Stimulated activated CD4-positive, alpha-beta T cell treated with anti-CD3 and anti-CD28 coated beads, TNF-alpha, amount 100 ng/mL, for 1 hour (primary cell): ENCODE results near the gene MTHFD2.
A peak's percentile ranks its signal among the peaks of the same experiment; 100 is the strongest.
"Not testable (repeated sequence)": the region's sequence is repeated elsewhere in the genome, so short reads cannot be mapped to it uniquely, and the experiment has no call there.

Source experiments
- DNase-seq, 3 donors: peaks; one replicate each; pipeline ENCODE4 v3.0.0-alpha.2; 2020; ENCODE audit warnings: low read depth in 3 of 3, low spot score in 1 of 3

The MTHFD2 gene

DNA sequence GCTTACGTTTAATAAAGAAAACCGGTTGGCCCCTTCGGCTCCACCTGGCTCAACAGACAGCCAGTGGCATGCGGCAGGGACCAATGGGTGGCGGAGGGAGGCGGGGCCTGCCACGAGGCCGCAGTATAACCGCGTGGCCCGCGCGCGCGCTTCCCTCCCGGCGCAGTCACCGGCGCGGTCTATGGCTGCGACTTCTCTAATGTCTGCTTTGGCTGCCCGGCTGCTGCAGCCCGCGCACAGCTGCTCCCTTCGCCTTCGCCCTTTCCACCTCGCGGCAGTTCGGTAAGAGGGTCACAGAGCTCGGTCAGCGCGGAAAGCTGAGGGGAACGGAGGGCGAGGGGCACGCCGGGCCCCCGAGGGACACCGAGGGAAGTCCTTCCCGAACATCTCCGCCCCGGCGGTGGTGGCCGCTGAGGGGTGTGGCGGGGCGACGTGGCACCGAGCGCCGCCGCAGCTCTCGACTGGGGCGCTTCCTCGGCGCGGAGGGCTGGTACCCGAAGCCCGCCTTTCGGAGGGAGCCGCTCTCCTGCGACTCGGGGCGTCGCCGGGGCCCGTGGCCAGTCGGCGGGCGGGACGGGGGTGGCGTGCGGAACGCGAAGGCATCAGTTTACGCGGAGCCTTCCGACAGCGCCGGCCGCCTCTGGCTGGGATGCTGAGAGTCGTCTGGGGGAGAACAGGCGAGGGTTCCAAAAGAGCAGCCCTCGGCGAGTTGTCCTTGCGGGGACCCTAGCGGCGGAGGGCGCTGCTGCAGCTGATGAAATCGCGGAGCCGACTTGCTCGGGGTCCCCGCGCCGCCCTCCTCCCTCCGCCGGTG lies at the start of gene MTHFD2:
MTHFD2 (plus strand) TSS at position 155 of the 814 bp plus-strand sequence; CDS start at position 182, 27 bp downstream.
- DNase-seq: peak; percentile 68 to 86 (median 77)

DNA sequence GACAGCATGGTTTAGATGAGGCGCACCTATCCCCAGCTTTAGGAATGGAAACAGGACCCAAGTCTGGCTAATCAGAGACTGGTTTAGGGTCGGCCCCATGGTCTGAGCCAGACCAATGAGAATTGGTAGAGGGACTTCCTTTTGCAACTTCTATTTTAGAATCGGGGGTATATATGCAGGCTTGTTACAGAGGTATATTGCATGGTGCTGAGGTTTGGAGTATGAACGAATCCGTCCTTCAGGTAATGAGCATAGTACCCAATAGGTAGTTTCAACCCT lies 49.2 kb upstream of the MTHFD2 start:
- DNase-seq: no peak

DNA sequence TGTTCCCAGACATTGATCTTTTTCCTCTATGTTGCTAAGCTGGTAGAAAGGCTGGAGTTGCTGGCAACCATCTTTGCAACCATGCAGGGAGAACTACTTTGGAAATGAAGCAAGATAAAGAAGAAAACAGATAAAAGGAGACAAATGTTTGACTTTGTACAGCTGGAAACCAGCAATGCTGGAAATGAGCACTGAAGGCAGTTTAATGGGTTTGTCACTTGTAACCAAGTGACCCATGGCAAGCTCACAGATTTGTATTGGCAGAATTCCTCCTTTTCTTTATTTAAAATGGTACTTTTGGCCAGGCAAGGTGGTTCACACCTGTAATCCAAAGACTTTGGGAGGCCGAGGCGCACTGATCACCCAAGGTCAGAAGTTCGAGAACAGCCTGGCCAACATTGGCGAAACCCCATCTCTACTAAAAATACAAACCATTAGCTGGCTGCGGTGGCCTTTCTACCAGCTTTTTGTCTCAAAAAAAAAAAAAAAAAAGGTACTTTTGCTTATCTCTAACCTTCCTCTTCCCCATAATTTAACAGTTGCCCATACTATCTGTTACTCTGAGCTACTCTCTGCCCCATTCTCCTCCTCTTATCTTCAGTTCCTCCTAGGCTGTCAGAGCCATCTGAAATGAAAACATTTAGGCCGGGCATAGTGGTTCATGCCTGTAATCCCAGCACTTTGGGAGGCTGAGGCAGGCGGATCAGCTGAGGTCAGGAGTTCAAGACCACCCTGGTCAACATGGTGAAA lies 48.7 kb upstream of the MTHFD2 start:
- DNase-seq: no peak

DNA sequence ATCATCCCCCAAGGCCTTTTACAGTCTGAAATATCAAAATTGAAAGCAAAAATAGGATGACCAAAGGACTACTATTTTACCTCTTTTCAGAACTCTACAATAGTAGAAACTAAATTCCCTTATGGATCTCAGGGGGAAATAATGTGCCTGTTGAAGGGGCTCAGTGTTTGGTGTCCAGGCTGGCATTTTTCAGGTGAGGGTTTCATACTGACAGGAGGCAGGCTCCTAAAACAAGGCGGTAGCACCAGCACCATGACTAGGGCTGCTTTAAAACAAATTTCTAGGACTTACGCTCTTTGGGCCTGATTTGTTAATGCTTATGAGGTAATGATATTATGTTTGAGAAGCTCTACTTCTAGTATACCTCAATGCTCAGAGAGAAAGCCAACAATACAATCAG lies 45.5 kb upstream of the MTHFD2 start:
- DNase-seq: no peak

DNA sequence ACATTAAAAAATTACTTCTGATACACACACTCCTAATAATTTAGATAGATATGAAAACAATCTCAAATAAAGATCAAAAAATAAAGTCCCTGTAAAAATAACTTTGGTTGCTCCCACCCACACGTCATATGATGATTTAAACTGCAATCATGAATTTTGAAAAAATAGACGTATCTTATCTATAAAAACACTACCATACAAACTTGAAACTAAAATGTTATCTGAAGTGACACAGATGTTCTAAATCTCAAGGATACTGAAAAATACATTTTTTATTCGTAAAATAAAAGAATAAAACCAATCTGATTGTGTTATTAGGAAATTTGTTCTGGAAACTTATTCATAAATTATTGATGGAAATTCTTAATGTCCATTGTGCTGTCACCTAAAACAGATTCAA lies 42.6 kb upstream of the MTHFD2 start:
- no peak for DNase-seq

DNA sequence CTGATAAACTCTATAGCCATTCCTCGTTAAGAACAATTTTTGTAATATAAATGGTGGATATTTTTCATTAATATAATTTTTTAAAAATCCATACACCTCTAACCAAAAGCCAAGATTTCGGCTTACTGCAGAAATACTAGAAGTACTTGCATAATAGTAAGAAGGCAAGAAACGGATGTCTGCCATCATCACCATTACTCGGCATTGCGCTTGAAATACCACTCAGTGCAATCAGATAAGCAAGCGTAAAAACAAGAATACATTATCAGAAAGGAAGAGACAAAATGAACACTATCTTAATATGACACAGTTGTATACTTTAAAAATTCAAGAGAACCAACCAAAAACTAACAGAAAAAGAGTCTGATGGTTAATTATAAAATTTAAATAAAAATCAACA lies 35.5 kb upstream of the MTHFD2 start:
- no peak for DNase-seq

GRCh38 chr2:74164761-74165160 lies 33.7 kb upstream of the MTHFD2 start:
- no peak for DNase-seq

DNA sequence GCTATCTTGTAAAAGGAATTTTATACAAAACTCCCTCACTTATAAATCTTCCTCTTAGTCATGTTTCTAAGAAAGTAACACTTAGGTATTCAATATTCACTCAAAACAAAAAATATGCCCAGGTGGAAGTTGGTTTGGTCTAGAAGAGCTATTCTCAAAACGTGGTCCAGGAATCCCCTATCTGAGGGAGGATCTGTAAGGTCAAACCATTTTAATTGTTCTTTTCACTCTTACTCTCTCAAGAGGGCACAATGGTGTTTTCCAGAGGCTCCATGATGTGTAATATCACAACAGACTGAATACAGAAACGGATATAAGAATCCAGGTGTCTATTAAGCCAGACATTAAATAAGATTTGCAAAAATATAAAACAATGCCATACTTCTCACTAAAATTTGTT lies 29.7 kb upstream of the MTHFD2 start:
- DNase-seq: no peak

DNA sequence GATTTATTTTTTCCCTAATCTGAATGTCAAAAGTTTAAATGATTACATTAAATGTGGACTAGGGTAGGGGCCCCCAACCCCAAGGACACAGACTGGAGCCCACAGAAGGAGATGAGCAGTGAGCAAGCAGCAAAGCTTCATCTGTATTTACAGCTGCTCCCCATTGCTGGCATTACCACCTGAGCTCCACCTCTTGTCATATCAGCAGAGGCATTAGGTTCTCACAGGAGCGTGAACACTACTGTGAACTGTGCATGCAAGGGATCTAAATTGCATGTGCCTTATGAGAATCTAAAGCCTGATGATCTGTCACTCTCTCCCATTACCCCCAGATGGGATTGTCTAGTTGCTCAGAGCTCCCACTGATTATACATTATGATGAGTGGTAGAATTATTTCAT lies 23.5 kb upstream of the MTHFD2 start:
- no peak for DNase-seq

DNA sequence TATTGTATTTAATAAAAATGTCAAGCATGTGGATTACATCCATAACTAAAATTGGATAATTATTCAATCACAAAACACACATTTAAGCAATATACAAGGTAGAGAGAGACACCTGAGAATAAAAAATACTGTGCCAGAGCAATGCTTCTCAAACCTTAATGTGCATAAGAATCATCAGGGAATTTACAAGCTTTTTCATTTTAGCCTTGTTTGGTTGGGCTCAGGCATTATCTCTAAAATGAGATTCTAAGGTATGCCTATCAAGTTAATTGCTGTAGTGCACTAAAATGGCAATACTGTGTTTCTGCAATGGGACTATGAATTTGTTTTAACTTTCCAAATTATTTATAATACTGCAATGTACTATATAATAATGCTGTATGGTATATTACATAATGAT lies 20.7 kb upstream of the MTHFD2 start:
- no peak for DNase-seq

DNA sequence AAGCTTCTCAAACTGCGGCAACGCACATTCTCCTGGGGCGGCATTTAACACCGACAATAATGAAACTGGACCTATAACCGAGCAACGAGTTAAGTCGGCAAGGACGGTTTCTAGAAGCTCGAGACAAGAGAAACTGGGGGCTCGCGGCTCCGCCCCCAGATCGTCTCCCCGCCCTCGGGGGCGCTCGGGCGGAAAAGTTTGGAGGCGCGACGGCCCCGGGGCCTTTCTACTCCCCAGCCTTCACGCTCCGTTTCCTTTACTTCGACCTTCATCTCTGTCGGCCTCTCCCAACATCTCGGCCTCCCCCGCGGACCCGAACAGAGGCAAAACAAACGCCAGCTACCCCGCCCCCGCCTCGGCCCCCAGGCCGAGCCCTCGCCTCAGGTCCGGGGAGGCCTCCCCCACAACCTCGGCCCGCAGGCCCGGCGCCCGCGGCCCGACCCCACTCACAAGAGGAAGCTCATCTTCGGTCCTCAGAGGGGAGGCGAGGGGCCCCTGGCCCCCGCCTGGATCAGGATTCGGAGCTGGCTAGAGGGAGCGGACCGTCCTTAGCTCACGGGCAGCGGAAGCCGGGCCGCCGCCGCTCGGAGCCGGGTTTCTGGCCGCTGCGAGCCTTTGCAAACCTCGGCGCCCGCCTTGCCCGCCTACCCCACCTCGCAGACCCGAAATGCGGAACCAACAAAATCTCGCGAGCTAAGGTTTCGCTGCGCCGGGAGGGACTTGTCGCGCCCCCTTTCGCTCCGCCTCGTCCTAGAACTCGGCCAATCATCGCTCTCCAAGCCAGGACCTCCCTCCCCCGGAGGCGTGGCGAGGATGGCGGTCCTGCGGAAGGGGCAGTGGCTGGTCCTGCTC lies 20.0 kb upstream of the MTHFD2 start, which contains the start of gene MOB1A:
MOB1A (minus strand) TSS at position 669 of the 852 bp plus-strand sequence; CDS start at position 464, 205 bp downstream.
- peak; percentile 90 to 94 (median 91) for DNase-seq

- no peak for DNase-seq
Measured at GRCh38 chr2:74179063-74179865, 19.2 kb upstream of the MTHFD2 start.

- DNase-seq: no peak
Measured at GRCh38 chr2:74181739-74182138, 16.7 kb upstream of the MTHFD2 start.

DNA sequence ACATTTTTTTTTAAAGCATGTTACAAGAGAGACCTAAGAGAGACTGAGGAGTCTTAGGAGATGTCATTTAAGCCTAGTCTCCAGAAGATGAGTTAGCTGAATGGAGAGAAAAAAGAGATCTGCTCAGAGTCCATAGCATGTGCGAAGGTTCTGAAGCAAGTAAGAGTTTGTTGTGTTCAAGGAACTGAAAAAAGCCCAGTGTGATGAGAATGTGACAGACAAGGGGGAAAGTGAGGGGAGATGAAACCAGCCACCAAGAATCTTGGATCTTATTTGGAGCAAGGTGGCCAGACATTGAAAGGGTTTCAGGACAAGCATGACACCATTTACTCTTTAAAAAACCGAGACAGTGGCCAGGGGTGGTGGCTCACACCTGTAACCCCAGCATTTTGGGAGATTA lies 14.5 kb upstream of the MTHFD2 start:
- DNase-seq: no peak

- no peak for DNase-seq
Measured at GRCh38 chr2:74186038-74186437, 12.4 kb upstream of the MTHFD2 start.

- DNase-seq: not testable (repeated sequence)
Measured at GRCh38 chr2:74186706-74187105, 11.7 kb upstream of the MTHFD2 start.

GRCh38 chr2:74188018-74188601 lies 10.3 kb upstream of the MTHFD2 start:
- DNase-seq: no peak

DNA sequence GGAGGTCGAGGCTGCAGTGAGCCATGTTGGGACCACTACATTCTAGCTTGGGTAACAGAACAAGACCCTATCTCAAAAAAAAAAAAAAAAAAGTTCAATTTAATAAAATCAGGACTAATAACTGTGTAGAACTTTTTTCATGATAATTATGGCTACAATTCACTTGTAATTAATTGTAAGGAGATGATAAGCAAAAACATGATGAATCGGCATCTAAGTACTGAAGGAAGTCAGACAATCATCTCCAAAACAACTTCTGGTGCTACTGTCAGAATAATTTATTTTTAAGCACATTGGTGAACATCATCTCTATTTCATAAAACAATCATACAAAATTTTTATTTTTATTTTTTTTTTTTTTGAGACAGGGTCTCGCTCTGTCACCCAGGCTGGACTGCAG lies 9.7 kb upstream of the MTHFD2 start:
- DNase-seq: no peak

GRCh38 chr2:74191596-74192380 lies 6.6 kb upstream of the MTHFD2 start:
- DNase-seq: no peak

DNA sequence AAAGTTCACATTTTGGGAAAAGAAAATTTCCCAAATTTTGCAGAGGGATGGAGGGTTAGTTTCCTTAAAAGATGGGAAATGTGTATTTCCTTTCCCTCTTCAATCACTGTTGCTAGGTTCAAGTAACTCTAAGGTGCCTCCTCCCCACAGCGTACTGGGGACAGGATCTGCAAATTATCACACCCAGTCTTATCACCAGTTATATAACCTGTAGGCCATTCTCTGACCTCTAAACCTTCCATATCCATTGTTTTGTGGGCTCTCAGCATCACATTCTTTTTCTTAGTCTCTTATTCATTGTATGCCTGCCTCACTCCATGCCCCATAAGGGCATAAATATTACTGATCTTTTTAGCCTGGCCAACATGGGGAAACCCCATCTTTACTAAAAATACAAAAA lies 3.6 kb upstream of the MTHFD2 start:
- no peak for DNase-seq
